ENCODE measurements around the gene RELB.
"Not testable (repeated sequence)": the region's sequence is repeated elsewhere in the genome, so short reads cannot be mapped to it uniquely, and the experiment has no call there.

RELB gene, protein sequence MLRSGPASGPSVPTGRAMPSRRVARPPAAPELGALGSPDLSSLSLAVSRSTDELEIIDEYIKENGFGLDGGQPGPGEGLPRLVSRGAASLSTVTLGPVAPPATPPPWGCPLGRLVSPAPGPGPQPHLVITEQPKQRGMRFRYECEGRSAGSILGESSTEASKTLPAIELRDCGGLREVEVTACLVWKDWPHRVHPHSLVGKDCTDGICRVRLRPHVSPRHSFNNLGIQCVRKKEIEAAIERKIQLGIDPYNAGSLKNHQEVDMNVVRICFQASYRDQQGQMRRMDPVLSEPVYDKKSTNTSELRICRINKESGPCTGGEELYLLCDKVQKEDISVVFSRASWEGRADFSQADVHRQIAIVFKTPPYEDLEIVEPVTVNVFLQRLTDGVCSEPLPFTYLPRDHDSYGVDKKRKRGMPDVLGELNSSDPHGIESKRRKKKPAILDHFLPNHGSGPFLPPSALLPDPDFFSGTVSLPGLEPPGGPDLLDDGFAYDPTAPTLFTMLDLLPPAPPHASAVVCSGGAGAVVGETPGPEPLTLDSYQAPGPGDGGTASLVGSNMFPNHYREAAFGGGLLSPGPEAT

DNA sequence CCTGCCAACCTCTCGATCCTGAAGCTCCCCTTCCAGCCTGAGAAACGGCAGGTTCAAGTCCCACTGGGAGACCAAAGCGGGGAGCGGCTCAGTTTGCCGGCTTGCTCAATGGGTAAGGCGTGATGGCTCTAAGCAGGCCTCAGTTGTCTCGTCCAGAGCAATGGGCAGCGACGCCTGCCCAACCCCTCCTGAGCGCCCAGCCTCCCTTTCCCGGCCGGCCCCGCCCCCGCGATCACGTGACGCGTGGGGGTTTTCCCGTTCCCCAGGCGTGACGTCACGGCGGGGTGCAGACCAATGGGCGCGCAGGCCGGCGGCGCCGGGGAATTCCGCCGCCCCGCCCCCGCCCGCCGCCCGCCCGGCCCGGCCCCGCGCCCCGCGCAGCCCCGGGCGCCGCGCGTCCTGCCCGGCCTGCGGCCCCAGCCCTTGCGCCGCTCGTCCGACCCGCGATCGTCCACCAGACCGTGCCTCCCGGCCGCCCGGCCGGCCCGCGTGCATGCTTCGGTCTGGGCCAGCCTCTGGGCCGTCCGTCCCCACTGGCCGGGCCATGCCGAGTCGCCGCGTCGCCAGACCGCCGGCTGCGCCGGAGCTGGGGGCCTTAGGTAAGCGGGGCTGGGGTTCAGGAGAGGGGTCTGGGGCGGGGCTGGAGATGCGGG lies at the start of gene RELB:
Gene RELB, plus strand, starts transcription at position 378 of the 653 bp plus-strand sequence. Its CDS starts 116 bp downstream, at position 494.
- peak; percentile 92 for DNase-seq (ENCODE audit: low read depth, low spot score)

DNA sequence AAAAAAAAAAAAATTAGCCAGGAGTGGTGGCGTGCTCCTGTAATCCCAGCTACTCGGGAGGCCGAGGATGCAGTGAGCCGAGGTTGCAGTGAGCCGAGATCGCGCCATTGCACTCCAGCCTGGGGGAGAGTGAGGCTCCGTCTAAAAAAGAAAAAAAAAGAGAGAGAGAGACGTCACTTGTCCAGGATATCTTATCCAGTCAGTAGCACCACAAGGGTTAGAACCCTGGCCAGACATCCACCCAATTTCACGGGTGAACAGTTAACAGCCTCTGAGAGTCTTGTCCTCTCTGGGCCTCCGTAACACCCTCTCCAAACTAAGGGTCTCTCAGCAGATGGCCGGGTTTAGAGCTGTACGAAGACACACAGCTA lies 47.0 kb upstream of the RELB start:
- no peak for DNase-seq (ENCODE audit: low read depth, low spot score)

DNA sequence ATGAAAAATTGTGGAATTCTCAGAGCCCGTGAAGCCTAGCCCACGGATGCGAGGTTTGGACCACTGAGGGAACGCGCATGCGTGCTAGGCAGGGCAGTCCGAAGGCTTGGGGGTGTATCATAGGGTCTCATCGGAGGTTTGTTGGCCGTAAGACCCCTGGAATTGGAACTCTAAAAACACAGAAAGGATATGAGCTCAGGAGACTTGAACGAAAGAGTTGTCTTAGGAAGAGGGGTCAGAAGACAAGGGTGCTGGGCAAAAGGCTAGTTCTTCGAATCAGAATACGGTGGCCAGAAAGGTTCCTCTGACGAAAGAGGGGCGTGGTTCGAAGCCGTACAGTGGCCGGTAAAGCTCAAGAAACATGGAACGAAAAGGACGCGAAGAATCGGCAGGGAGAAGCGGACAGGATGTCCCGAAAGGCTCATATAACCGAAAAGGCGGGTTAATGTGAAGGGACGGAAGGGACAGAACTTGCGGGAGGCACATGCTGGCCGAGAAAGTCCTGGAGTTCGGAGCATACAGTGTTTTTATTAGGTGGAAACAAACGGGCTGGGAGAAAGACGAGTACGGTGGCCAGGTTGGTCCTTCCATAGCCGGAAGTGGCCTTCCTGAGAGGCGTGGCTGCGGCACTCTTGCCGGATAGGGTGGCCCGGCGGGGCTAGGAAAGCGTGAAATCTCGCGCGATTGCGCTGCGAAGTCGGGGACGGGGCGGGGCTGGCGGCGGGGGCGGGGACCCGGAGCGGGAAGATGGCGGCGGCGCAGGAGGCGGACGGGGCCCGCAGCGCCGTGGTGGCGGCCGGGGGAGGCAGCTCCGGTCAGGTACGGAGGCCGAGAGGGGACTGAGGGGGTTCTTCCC lies 46.4 kb upstream of the RELB start, which contains the start of gene CLPTM1:
Gene CLPTM1, plus strand, starts transcription at position 732 of the 856 bp plus-strand sequence. Its CDS starts 16 bp downstream, at position 748.
- peak; percentile 95 for DNase-seq (ENCODE audit: low read depth, low spot score)

DNA sequence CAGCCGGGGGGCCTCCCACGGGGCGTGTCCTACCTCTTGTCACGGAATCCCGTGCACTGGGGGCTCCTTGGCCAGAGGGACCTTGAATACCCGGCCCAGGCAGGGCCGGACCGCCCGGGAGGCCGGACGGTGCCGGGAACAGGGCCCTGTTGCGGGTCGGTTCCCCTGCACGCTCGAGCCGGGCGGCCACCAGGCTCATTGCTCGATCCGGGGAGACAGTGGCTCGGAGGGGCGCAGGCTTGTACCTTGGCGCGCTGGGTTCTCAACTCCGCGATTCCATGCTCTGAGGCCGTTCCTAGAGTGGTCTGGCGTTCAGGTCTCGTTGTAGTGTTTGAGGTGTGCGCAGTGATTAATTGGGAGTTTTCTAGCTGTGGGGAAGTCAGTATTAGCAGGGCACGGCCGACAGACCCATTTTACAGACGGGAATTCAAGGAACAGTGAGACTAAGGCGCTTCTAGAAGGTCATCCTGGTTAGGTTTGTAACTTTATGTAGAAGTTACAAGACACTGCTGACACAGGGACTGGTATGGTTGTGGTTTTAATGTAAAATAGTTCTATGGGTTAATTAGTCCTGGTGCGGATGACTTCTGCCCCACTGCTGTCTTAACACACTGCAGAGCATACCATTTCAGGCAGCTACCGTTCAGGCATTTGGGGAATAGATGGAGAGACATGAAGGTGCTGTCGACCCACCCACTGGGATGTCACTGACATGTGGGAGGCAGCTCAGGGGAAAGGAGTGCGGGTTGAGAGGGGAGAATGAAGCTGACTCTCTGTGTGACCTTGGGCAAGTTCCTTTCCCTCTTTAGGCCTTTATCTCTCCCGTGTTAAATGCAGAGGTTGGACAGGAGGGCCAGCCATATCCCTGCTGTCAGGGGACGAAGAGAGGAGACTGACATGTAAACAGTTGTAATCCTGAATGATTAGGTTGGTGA lies 45.5 kb upstream of the RELB start:
- DNase-seq (ENCODE audit: low read depth, low spot score), result no peak

DNA sequence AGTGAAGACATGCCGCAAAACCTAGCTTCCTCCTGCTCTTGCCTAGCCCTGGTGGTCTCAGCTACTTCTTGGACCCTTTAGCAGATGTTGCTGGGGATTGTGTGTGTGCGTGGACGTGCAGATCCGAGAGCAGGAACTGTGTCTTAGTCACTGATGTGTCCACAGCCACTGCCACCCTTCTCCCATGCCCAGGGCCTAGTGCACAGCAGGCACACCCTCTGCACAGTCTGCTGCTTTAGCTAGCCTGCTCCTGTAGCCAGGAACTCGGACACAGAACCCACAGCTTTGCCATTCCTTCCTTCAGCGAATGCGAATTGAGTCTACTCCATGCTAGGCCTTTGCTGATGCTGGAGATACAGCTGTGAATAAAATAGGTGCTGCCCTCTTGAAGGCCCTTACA lies 43.7 kb upstream of the RELB start:
- no peak for DNase-seq (ENCODE audit: low read depth, low spot score)

DNA sequence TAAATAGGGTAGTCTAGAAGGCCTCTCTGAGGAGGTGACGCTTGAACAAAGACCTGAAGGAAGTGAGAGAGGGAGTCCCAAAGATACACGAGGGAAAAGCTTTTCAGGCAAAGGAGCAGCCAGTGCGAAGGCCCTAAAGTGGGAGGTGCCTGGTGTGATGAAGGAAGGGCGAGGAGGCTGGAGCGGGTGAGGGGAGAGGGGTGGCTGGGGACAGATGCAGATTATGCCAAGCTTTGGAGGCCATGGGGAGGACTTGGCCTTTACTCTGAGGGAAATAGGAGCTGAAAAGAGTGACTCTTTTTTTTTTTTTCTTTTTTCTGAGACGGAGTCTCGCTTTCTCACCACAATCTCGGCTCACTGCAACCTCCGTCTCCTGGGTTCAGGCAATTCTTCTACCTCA lies 43.2 kb upstream of the RELB start:
- no peak for DNase-seq (ENCODE audit: low read depth, low spot score)

DNA sequence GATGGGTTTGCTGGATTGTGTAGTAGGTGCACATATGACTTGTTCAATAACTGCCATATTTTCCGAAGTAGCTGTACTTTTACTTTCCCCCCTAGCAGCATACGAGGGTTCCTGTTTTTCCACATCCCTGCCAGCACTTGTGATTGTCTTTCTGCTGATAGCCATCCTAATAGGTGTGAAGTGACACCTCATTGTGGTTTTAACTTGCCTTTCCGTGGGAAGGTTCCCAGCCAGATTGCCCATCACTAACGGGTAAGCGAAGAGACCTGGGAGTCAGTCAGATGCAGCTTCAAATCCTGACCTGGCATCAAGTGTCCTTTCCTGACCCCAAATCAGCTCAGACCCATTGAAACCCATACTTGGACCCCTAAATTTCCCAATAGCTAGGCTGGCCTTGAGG lies 41.6 kb upstream of the RELB start:
- no peak for DNase-seq (ENCODE audit: low read depth, low spot score)

DNA sequence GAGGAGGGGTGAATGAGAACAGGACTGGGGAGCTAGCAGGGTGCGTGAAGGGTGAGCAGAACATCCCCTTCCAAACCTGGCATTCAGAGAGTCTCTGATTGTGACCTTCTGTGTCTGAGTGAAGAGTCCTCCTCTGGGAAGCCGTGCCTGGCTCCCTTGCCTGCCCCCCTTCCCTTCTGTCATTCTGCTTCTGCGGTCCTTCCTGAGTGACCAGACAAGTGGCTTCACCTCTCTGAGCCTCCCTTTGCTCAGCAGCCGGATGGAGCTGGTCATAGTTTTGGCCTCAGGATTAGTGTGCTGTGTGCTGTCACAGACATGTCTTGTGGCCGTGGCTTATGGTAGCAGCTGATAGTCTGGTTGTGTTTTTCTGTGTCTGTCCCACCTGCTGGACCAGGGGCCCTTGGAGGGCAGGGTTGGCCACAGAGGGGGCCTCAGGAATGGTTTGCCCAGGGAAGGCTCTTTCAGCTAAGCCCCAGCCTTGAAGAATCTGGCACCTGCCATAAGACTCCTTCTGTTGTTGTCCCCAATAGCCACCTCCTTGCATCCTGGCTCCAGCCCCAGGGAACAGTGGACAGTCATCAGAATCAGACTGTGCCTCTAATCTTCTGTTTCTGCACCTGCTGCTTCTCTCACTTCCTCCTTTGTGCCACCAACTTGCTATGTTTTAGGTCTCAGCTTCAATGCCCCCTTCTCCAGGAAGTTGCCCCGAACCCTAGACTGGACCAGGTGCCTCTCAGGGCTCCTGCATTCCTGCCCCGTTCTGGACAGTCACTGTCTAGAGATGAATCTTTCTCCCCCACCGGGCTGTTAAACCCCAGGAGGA lies 40.1 kb upstream of the RELB start:
- DNase-seq (ENCODE audit: low read depth, low spot score), result no peak

DNA sequence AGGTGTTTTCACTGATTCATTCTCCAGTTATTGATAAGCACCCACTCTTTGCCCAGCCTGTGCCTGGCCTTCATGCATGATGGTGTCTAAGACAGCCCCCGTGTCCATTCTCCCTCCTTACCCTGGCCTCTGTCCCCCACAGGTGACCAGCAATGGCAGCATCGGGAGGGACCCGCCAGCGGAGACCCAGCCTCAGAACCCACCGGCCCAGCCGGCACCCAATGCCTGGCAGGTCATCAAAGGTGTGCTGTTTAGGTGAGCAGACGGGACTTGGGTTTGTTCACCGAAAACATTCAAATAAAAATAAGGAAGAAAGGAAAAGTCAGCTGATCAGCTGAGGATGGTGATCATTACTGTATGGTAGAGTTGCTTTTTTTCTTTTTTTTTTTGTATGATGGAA lies 39.4 kb upstream of the RELB start:
- no peak for DNase-seq (ENCODE audit: low read depth, low spot score)

DNA sequence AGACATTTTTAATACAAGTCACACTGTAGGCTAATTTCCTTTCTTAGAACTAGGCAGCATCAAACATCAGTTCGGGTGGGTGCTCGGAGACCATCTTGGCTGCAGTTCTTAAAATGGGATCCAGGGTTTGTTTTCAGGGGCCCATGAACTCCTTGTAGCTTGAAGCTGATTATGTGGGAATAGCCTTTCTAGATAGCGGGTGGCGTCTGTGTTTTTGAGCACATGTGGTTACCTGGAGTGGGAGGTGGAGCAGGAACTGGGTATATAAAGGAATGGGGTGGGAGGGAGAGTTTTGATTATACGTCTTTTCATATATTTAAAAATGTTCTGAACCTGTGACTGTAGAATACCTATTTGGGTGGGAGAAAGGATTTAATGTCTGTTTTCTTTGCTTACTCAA lies 33.1 kb upstream of the RELB start:
- no peak for DNase-seq (ENCODE audit: low read depth, low spot score)

DNA sequence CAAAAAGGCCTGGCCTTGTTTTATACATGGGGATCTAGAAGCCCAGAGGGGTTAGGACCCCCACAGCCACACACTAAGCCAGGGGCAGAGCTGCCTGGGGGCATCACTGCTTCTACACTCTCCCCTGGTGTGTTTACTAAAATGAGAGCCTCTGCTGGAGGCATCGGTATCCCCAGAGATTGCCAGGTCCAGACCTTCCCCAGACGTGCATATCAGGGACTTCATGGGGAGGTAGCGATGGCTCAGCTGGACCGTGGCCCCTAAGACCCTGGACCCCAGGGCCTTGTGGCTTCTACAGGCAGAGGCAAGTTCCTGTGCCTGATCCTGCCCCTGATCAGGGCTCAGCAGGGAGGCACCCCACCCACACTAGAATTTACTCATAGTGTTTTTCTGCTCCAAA lies 32.6 kb upstream of the RELB start:
- no peak for DNase-seq (ENCODE audit: low read depth, low spot score)

DNA sequence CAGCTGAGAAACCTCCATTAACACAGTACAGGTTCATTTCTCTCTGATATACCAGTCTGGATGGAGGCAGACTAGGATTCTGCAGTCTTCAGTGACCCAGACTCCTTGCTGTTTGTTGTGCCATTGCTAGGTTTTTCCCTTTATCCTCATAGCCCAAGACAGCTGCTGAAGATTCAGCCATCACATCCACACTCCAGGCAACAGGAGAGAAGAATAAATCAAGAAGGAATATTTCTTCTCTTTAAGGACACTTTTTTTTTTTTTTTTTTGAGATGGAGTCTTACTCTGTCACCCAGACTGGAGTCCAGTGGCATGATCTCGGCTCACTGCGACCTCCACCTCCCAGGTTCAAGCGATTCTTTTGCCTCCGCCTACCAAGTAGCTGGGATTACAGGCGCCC lies 31.8 kb upstream of the RELB start:
- no peak for DNase-seq (ENCODE audit: low read depth, low spot score)

DNA sequence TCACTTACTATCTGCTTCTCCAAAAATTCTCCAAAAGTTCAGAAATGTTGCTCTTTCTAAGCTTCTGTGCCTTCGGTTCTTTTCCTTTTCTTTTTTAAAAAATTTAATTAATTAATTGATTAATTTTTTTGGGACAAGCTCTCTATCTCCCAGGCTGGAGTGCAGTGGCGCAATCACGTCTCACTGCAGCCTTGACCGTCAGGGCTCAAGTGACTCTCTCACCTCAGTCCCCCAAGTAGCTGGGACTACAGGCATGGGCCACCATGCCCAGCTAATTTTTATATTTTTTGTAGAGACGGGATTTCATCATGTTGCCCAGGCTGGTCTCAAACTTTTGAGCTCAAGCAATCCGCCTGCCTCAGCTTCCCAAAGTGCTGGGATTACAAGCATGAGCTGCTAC lies 29.8 kb upstream of the RELB start:
- not testable (repeated sequence) for DNase-seq (ENCODE audit: low read depth, low spot score)

DNA sequence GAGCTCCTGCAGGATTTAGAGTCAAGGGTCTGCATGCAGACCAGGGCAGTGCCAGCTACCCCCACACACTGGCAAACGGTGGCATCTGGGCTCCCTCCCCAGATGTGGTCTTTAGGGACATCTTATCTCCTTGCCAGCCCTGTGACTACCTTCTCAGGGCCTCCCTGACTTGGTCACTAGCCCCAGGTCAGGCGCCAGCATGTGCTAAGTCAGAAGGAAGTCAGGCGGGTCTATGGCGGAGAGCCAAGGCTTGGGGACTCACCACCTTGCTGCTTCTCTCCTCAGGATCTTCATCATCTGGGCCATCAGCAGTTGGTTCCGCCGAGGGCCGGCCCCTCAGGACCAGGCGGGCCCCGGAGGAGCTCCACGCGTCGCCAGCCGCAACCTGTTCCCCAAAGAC lies 28.5 kb upstream of the RELB start:
- no peak for DNase-seq (ENCODE audit: low read depth, low spot score)

DNA sequence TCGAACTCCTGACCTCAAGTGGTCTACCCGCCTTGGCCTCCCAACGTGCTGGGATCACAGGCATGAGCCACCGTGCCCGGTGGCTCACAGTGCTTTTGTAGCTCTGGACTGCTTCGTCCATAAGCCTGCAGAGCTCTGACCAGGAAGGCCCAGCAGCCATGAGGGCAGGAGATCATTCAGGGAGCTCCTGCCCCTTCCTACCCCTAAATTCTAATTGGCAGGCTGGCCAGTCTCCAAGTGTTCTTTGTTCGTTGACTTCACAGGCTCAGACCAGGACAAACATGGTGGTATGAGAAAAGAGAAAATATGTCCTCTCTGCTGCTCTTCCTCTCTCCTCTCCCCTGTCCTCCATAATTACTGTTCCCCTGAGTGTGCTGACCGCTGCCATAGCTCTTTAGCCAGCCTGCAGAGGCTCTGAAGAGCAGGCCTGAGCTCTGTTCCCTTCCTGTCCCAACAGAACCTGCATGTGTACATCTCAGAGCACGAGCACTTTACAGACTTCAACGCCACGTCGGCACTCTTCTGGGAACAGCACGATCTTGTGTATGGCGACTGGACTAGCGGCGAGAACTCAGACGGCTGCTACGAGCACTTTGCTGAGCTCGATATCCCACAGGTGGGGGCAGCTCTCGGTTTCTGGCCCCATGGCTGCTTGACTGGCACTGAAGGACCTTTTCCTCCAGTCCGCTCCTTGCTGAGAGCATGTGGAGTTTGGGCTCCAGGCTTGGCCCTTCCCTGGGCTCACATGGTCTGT lies 27.1 kb upstream of the RELB start:
- no peak for DNase-seq (ENCODE audit: low read depth, low spot score)

DNA sequence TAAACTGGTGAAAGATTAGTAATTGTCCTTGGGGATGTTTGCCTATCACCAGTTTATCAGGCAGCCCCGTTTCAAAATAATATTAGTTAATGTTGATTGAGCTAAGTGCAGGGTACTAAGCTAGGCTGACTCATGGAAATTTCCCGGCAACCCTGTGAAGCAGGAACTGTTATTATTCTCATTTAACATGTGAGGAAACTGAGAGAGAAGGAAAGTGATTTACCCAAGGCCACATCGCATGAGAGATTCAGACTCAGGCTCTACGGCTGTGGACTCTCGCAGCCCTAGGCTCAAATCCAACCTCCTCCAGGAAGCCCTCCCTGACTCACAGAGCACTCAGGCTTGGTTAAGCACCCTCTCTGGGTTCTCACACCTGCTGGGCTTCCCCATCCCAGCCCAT lies 26.4 kb upstream of the RELB start:
- DNase-seq (ENCODE audit: low read depth, low spot score), result no peak

DNA sequence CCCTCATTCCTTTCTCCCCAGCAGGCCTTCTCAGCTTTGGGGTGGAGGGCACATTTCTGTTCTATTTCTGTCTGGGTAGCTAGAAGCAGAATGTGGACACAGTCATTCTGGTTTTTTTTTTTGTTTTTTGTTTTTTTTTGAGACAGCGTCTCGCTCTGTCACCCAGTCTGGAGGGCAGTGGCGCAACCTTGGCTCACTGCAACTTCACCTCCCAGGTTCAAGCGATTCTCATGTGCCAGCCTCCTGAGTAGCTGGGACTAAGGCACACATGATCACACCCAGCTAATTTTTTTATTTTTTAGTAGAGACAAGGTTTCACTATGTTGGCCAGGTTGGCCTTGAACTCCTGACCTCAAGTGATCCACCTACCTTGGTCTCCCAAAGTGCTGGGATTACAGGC lies 25.8 kb upstream of the RELB start:
- DNase-seq (ENCODE audit: low read depth, low spot score), result no peak

DNA sequence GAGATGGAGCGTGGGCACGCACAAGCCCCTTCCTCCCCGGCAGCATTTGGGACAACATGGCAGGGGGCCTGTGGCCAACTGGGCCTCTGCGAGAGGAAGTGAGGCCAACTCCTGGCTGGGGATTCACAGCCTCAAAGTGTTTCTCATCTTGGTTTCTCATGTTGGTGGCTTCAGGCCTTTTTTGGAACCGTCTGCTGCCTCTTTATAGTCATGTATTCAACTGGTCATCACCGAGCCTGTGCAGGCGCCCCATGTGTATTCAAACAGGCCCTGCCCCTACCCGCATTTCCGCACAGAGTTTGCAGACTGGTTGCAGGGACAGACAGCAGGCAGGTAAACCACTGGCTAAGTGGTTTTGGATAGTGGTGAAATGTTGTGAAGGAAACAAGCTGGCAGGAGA lies 17.3 kb upstream of the RELB start:
- DNase-seq (ENCODE audit: low read depth, low spot score), result no peak

DNA sequence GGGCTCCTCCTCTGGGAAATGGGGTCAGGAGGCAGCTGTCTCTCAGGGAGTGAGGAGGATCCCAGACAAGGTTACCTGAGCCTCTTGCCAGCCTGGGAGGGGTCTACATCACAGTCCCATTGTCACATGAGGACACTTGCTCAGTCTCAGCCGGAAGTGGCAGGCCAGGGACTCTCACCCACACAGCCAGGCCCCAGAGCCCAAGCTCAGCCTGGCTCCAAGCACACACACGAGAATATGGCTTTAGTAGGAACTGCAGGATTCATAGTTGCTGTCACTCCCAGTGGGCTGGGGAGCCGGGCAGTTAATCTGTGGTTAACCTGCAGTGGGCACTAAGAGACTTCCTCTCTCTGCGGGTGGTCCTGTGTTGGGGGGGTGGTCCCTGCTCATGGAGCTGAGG lies 15.8 kb upstream of the RELB start:
- DNase-seq (ENCODE audit: low read depth, low spot score), result no peak

Data from ELF-1 (cell line).